Testis (tissue), 2 donors: ENCODE results near the gene ZZZ3.

Experiments used
- POLR2A ChIP-seq: fragments of 450-650 bp; IDR thresholded peaks from one replicate; pipeline ENCODE4 v1.6.1; 2017; ENCODE audit warnings: antibody characterized with exemption, mild to moderate bottlenecking, moderate library complexity
- TF ChIP-seq, protein P1 (sequence below), 3 experiments: fragments of 450-650 bp in 2 of 3; fragments of 200-600 bp in 1 of 3; sonication (generic) in 1 of 3; IDR thresholded peaks; one replicate each; pipeline ENCODE4 v1.5.1; 2016 to 2019; ENCODE audit warnings: antibody characterized with exemption in 3 of 3, mild to moderate bottlenecking in 2 of 3, moderate library complexity in 1 of 3

DNA sequence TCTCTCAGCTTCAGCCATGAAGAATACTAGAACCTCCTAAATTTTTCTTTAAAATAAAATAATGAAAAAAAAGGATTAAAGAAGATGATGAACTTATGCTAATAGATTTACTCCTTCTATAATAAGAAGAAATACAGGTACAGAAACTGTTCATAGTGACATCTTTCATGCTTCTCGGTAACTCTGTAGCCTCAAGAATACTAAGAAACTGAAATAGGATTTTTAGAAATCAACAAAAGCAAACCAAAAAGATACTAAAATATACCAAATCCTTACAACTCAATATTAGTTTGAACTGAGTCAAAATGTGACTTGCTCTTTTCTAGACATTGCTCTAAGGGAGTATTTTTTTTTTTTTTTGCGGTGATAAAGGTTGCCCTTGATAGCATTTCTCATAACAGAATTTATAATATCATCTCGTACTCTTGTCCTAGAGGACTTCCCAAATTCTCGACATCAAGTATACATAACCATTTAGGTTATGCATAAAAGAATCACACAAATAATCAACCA lies 42.8 kb downstream of the ZZZ3 start:
- TF ChIP-seq, protein P1, sequence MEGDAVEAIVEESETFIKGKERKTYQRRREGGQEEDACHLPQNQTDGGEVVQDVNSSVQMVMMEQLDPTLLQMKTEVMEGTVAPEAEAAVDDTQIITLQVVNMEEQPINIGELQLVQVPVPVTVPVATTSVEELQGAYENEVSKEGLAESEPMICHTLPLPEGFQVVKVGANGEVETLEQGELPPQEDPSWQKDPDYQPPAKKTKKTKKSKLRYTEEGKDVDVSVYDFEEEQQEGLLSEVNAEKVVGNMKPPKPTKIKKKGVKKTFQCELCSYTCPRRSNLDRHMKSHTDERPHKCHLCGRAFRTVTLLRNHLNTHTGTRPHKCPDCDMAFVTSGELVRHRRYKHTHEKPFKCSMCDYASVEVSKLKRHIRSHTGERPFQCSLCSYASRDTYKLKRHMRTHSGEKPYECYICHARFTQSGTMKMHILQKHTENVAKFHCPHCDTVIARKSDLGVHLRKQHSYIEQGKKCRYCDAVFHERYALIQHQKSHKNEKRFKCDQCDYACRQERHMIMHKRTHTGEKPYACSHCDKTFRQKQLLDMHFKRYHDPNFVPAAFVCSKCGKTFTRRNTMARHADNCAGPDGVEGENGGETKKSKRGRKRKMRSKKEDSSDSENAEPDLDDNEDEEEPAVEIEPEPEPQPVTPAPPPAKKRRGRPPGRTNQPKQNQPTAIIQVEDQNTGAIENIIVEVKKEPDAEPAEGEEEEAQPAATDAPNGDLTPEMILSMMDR (IDR thresholded peaks at IDR 0.05): no peak
- TF ChIP-seq POLR2A: no peak
